Chondrocyte (in vitro differentiated cells): ENCODE data around the gene SNX33. TPM values are rescaled to one million over a fixed set of nuclear protein-coding genes. Genes with fewer than 3 reads are reported as not detected.

Experiments
- DNase-seq: peaks from one replicate; pipeline ENCODE4 v3.0.0; 2021; ENCODE audit warnings: mixed read lengths, low spot score
- H3K27ac Mint-ChIP-seq: one replicate; pipeline ENCODE4 v1.8.0; 2021; ENCODE audit warnings: mild to moderate bottlenecking, moderate library complexity, mixed read lengths; ENCODE audit not compliant: unreplicated experiment
- H3K27me3 Mint-ChIP-seq: 2 replicates; pipeline ENCODE4 v1.8.0; 2021; ENCODE audit warnings: low read depth, mixed read lengths
- H3K36me3 Mint-ChIP-seq: 2 replicates; pipeline ENCODE4 v1.8.0; 2021; ENCODE audit warnings: low read depth, mixed read lengths
- H3K4me1 Mint-ChIP-seq: 2 replicates; pipeline ENCODE4 v1.8.0; 2021; ENCODE audit warnings: low read depth, mild to moderate bottlenecking, mixed read lengths
- H3K4me3 Mint-ChIP-seq: one replicate; pipeline ENCODE4 v1.8.0; 2021; ENCODE audit warnings: mild to moderate bottlenecking, moderate library complexity, mixed read lengths; ENCODE audit not compliant: unreplicated experiment
- H3K9me3 Mint-ChIP-seq: 2 replicates; pipeline ENCODE4 v1.8.0; 2021; ENCODE audit warnings: low read depth, mixed read lengths
- CTCF ChIP-seq: fragments of 200-600 bp; sonication (generic); IDR thresholded peaks from 2 replicates; pipeline ENCODE4 v1.5.0; 2021; ENCODE audit warnings: antibody characterized with exemption, mild to moderate bottlenecking, moderate library complexity
- total RNA-seq: library from RNA; stranded (reverse); gene quantifications from 3 replicates; pipeline ENCODE4 v1.2.1, GENCODE V29; 2021

SNX33 gene
- total RNA-seq, 1 donor from 2014 or later = 31.2 TPM

- peak overlapping the region; percentile 99 for H3K27ac Mint-ChIP-seq
- H3K4me3 Mint-ChIP-seq = no peak overlapping the region
- no peak for TF ChIP-seq CTCF
- H3K9me3 Mint-ChIP-seq = no peaks in the 10 kb centered on the region
- no peaks in the 10 kb centered on the region for H3K27me3 Mint-ChIP-seq
- peaks cover 43% of the 10 kb centered on the region for H3K4me1 Mint-ChIP-seq
- DNase-seq = no peak
- peaks cover 7% of the 10 kb centered on the region for H3K36me3 Mint-ChIP-seq
Measured at GRCh38 chr15:75661756-75662140, 14.0 kb downstream of the SNX33 start.

GRCh38 chr15:75662823-75663519 is 15.3 kb downstream of the SNX33 start:
- Mint-ChIP-seq H3K4me3 (no peak overlapping the region), H3K9me3 (no peaks in the 10 kb centered on the region), H3K27ac (peak overlapping the region; percentile 83), H3K4me1 (peaks cover 55% of the 10 kb centered on the region), H3K36me3 (peaks cover 6% of the 10 kb centered on the region), H3K27me3 (no peaks in the 10 kb centered on the region)
- DNase-seq = no peak
- no peak for TF ChIP-seq CTCF

GRCh38 chr15:75663931-75664421 is 16.3 kb downstream of the SNX33 start:
- no peak overlapping the region for H3K27ac Mint-ChIP-seq
- no peak for TF ChIP-seq CTCF
- no peaks in the 10 kb centered on the region for H3K27me3 Mint-ChIP-seq
- DNase-seq = no peak
- no peaks in the 10 kb centered on the region for H3K9me3 Mint-ChIP-seq
- no peak overlapping the region for H3K4me3 Mint-ChIP-seq
- peaks cover 61% of the 10 kb centered on the region for H3K4me1 Mint-ChIP-seq
- H3K36me3 Mint-ChIP-seq = peaks cover 6% of the 10 kb centered on the region

- peak; percentile 95 for DNase-seq
- peak overlapping the region; percentile 100 for H3K27ac Mint-ChIP-seq
- H3K9me3 Mint-ChIP-seq = no peaks in the 10 kb centered on the region
- no peaks in the 10 kb centered on the region for H3K27me3 Mint-ChIP-seq
- peaks cover 65% of the 10 kb centered on the region for H3K4me1 Mint-ChIP-seq
- no peak for TF ChIP-seq CTCF
- H3K36me3 Mint-ChIP-seq = no peaks in the 10 kb centered on the region
- H3K4me3 Mint-ChIP-seq = peak overlapping the region; percentile 44
Measured at GRCh38 chr15:75666823-75667501, 19.2 kb downstream of the SNX33 start.

- Mint-ChIP-seq H3K27ac (peak overlapping the region; percentile 92), H3K4me1 (peaks cover 84% of the 10 kb centered on the region), H3K27me3 (no peaks in the 10 kb centered on the region), H3K4me3 (peak overlapping the region; percentile 12), H3K9me3 (no peaks in the 10 kb centered on the region), H3K36me3 (no peaks in the 10 kb centered on the region)
- DNase-seq = peak; percentile 89
- TF ChIP-seq CTCF = no peak
Measured at GRCh38 chr15:75669191-75669878, 21.6 kb downstream of the SNX33 start.
